Measurements from ENCODE around the gene PLLP. TPM values are rescaled to one million over a fixed set of nuclear protein-coding genes. Genes with fewer than 3 reads are reported as not detected.

PLLP gene
- total and polyA plus RNA-seq, 9 of the 15 experiments (the other 6 are each of a cell fraction or from before 2014, with no cell fraction given): 0.09 to 0.96 (median 0.27) TPM

DNA sequence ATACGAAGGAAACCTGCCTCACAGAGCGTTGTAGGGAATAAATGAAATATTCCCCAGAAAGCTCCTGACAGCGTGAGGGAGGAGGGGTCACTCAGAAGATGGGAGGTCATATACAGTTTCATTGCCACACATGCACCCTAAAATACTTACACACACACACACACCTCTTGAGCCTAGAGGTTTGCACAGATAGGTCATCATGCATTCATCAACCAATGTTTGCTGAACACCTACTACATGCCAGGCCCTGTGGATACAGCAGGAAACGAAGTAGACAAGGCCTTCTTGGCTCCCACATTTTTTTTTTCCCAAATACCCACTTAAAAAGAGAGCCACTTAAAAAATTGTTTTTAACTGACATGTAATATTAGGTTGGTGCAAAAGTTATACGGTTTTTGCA is 907 bp upstream of the PLLP start:
- no peak overlapping the region; the same call in 1 of the 2 replicates for H2AFZ ChIP-seq (ENCODE audit: low read depth, low read length)
- H3K79me2 ChIP-seq (ENCODE audit: control insufficient read depth, insufficient read depth, low read length): no peaks in the 10 kb centered on the region
- H3K9ac ChIP-seq (ENCODE audit: insufficient read depth in 1 of 2, low read depth in 2 of 2, low read length in 2 of 2): no peak overlapping the region; a peak in 1 of 4 replicates
- H4K20me1 ChIP-seq (replicated peaks; ENCODE audit: control insufficient read depth, insufficient read depth, low read length): no peaks in the 10 kb centered on the region
- DNase-seq (ENCODE audit: extremely low read depth in 1 of 4, low spot score in 3 of 4) (no peak), ATAC-seq (no peak), FAIRE-seq (no peak)
- ChIA-PET CTCF (ENCODE audit: low intra/inter-chr PET ratio) (no interaction called here), POLR2A (no interaction called here)
- H3K9me1 ChIP-seq (ENCODE audit: control insufficient read depth, insufficient read depth, low read length): no peaks in the 10 kb centered on the region
- intact Hi-C loops (cut with micrococcal nuclease) (no loop called here), in situ Hi-C loops (cut with MboI) (no loop called here)
- peaks cover 4 to 19% of the 10 kb centered on the region in 2 experiments; a peak in 4 of 5 replicates for H3K27me3 ChIP-seq (ENCODE audit: control insufficient read depth in 2 of 2, insufficient read depth in 2 of 2, low read length in 2 of 2)
- no peak for TF ChIP-seq ZKSCAN8 (CRISPR knock-in tag; IDR thresholded peaks at IDR 0.05)
- no peak for TF ChIP-seq ZBTB5 (IDR thresholded peaks at IDR 0.05)
- no peak for TF ChIP-seq ZMIZ1 (IDR thresholded peaks at IDR 0.05; ENCODE audit: low read depth in 2 of 2, low read length in 2 of 2)
- no peak for TF ChIP-seq SMAD3 (CRISPR knock-in tag; conservative IDR thresholded peaks at IDR 0.05)
- TF ChIP-seq ZNF780A (CRISPR knock-in tag; IDR thresholded peaks at IDR 0.05): no peak
- TF ChIP-seq, protein P1, sequence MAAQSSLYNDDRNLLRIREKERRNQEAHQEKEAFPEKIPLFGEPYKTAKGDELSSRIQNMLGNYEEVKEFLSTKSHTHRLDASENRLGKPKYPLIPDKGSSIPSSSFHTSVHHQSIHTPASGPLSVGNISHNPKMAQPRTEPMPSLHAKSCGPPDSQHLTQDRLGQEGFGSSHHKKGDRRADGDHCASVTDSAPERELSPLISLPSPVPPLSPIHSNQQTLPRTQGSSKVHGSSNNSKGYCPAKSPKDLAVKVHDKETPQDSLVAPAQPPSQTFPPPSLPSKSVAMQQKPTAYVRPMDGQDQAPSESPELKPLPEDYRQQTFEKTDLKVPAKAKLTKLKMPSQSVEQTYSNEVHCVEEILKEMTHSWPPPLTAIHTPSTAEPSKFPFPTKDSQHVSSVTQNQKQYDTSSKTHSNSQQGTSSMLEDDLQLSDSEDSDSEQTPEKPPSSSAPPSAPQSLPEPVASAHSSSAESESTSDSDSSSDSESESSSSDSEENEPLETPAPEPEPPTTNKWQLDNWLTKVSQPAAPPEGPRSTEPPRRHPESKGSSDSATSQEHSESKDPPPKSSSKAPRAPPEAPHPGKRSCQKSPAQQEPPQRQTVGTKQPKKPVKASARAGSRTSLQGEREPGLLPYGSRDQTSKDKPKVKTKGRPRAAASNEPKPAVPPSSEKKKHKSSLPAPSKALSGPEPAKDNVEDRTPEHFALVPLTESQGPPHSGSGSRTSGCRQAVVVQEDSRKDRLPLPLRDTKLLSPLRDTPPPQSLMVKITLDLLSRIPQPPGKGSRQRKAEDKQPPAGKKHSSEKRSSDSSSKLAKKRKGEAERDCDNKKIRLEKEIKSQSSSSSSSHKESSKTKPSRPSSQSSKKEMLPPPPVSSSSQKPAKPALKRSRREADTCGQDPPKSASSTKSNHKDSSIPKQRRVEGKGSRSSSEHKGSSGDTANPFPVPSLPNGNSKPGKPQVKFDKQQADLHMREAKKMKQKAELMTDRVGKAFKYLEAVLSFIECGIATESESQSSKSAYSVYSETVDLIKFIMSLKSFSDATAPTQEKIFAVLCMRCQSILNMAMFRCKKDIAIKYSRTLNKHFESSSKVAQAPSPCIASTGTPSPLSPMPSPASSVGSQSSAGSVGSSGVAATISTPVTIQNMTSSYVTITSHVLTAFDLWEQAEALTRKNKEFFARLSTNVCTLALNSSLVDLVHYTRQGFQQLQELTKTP (IDR thresholded peaks at IDR 0.05; ENCODE audit: low read depth in 1 of 2, partially characterized antibody in 2 of 2): no peak
- no peak for TF ChIP-seq SIX5 (IDR thresholded peaks at IDR 0.05; ENCODE audit: borderline replicate concordance in 1 of 2, insufficient read depth in 1 of 2, low read depth in 1 of 2, low read length in 2 of 2)
- no peak for TF ChIP-seq ESRRA (IDR thresholded peaks at IDR 0.05; ENCODE audit: borderline replicate concordance, low read depth)
- no peak for TF ChIP-seq KDM4B (IDR thresholded peaks at IDR 0.05; ENCODE audit: borderline replicate concordance in 2 of 2, low read depth in 1 of 2)
- TF ChIP-seq, protein P2, sequence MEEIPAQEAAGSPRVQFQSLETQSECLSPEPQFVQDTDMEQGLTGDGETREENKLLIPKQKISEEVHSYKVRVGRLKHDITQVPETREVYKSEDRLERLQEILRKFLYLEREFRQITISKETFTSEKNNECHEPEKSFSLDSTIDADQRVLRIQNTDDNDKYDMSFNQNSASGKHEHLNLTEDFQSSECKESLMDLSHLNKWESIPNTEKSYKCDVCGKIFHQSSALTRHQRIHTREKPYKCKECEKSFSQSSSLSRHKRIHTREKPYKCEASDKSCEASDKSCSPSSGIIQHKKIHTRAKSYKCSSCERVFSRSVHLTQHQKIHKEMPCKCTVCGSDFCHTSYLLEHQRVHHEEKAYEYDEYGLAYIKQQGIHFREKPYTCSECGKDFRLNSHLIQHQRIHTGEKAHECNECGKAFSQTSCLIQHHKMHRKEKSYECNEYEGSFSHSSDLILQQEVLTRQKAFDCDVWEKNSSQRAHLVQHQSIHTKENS (CRISPR knock-in tag; IDR thresholded peaks at IDR 0.05): no peak
- H3K4me2 ChIP-seq (ENCODE audit: insufficient read depth, low read length): no peak overlapping the region; the same call in 1 of the 2 replicates
- H3K9me3 ChIP-seq (replicated peaks; ENCODE audit: control insufficient read depth, insufficient read depth, low read depth, low read length): no peaks in the 10 kb centered on the region
- no TSS peak for BruUV-seq (replicated peaks)
- H3K4me1 ChIP-seq (replicated peaks in 1 of 2; ENCODE audit: control insufficient read depth in 2 of 2, insufficient read depth in 2 of 2, low read length in 2 of 2): peaks cover 6 to 23% of the 10 kb centered on the region in 2 experiments; a peak in 4 of 5 replicates
- no peak overlapping the region for H3K27ac ChIP-seq (ENCODE audit: extremely low read depth, low read depth, low read length)
- WGBS (ENCODE audit: insufficient coverage, low coverage, missing lambda C conversion rate): 77% methylated on average over 5 of the region's 5 CpGs
- no peaks in the 10 kb centered on the region for H3K36me3 ChIP-seq (ENCODE audit: control insufficient read depth, insufficient read depth, low read length)
- no peak overlapping the region for H3K4me3 ChIP-seq

All from K562 (cell line).